AG10803 (cell line): ENCODE measurements around the gene ARHGEF35.
"Not testable (repeated sequence)": the region's sequence is repeated elsewhere in the genome, so short reads cannot be mapped to it uniquely, and the experiment has no call there.

Source experiments
- DNase-seq: peaks from one replicate; pipeline ENCODE4 v3.0.0; 2010; ENCODE audit warnings: low read depth
- H3K4me3 ChIP-seq: 2 replicates; pipeline ENCODE4 v1.5.1; 2011; ENCODE audit warnings: mild to moderate bottlenecking, low read length, control low read depth
- CTCF ChIP-seq: conservative IDR thresholded peaks from 2 replicates; pipeline ENCODE4 v1.5.1; 2011; ENCODE audit warnings: mild to moderate bottlenecking, low read length, control low read depth, inconsistent platforms

The ARHGEF35 gene

GRCh38 chr7:144183166-144183565 lies 12.5 kb downstream of the ARHGEF35 start, which contains the start of gene CTAGE4:
TSS of gene CTAGE4 (plus strand) at chr7:144183466. CDS start at chr7:144183504, 38 bp downstream.
- H3K4me3 ChIP-seq, DNase-seq: not testable (repeated sequence)

GRCh38 chr7:144179165-144179479 lies 16.5 kb downstream of the ARHGEF35 start:
- not testable (repeated sequence) for H3K4me3 ChIP-seq, DNase-seq

- not testable (repeated sequence) for H3K4me3 ChIP-seq
- peak; percentile 48 for TF ChIP-seq CTCF
- DNase-seq, result peak; percentile 34
Observed at GRCh38 chr7:144178380-144179164, 17.1 kb downstream of the ARHGEF35 start.

- H3K4me3 ChIP-seq, result no peak overlapping the region
- TF ChIP-seq CTCF, result no peak
- no peak for DNase-seq
Observed at GRCh38 chr7:144174613-144175012, 21.0 kb downstream of the ARHGEF35 start.

GRCh38 chr7:144171594-144172350 lies 23.9 kb downstream of the ARHGEF35 start:
- DNase-seq, H3K4me3 ChIP-seq: not testable (repeated sequence)

- no peak for DNase-seq
- H3K4me3 ChIP-seq, result no peak overlapping the region
- no peak for TF ChIP-seq CTCF
Observed at GRCh38 chr7:144164784-144165183, 30.8 kb downstream of the ARHGEF35 start.

- TF ChIP-seq CTCF, result no peak
- no peak overlapping the region for H3K4me3 ChIP-seq
- DNase-seq, result no peak
Observed at GRCh38 chr7:144158861-144159260, 36.8 kb downstream of the ARHGEF35 start.

GRCh38 chr7:144148224-144148827 lies 47.3 kb downstream of the ARHGEF35 start:
- DNase-seq, result no peak
- H3K4me3 ChIP-seq, result no peak overlapping the region
- no peak for TF ChIP-seq CTCF
